Spinal cord (tissue), 10 donors: ENCODE data around the gene TFF1. TPM values are rescaled to one million over a fixed set of nuclear protein-coding genes. Genes with fewer than 3 reads are reported as not detected.

Experiments
- DNase-seq, 6 donors: peaks; one replicate each; pipeline versions ENCODE4 v3.0.0 to v3.0.0-alpha.2; 2013 to 2015; ENCODE audit warnings: low spot score in 6 of 6, low read depth in 4 of 6
- H3K27ac ChIP-seq: one replicate; pipeline ENCODE4 v1.5.1; 2013; ENCODE audit warnings: low read depth, low read length, control low read depth
- H3K27me3 ChIP-seq: one replicate; pipeline ENCODE4 v1.6.1; 2013; ENCODE audit warnings: low read length; ENCODE audit not compliant: control insufficient read depth, insufficient read depth
- H3K36me3 ChIP-seq: one replicate; pipeline ENCODE4 v1.6.1; 2013; ENCODE audit warnings: low read length; ENCODE audit not compliant: control insufficient read depth, insufficient read depth
- H3K4me1 ChIP-seq: one replicate; pipeline ENCODE4 v1.6.1; 2013; ENCODE audit warnings: low read length; ENCODE audit not compliant: control insufficient read depth, insufficient read depth
- H3K4me3 ChIP-seq: one replicate; pipeline ENCODE4 v1.5.1; 2013; ENCODE audit warnings: low read depth, low read length, control low read depth
- H3K9me3 ChIP-seq: one replicate; pipeline ENCODE4 v1.6.1; 2013; ENCODE audit warnings: low read length; ENCODE audit not compliant: control insufficient read depth, insufficient read depth
- WGBS: methylation state at CpG from one replicate; pipeline ENCODE4 v1.1.5; 2013; ENCODE audit warnings: missing lambda C conversion rate; ENCODE audit not compliant: insufficient coverage; 5-methylcytosine and 5-hydroxymethylcytosine counted together
- polyA plus RNA-seq, 2 donors: library from polyadenylated mRNA; unstranded; fragments of 120-200 nt; gene quantifications; one replicate each; pipeline ENCODE4 v1.2.1, GENCODE V29; 2013; ENCODE audit not compliant: insufficient read length in 2 of 2
- total RNA-seq, 2 donors: library from RNA; depleted of rRNA in 1 of 2; stranded (reverse); fragments of 120-200 nt in 1 of 2; fragments of >200 nt in 1 of 2; gene quantifications; one replicate each; pipeline versions ENCODE4 v1.2.3 to v1.2.4, GENCODE V29; 2013 to 2014
- donor health status: healthy.

The TFF1 gene
- total and polyA plus RNA-seq, 4 donors = not detected

GRCh38 chr21:42349420-42350317 is 16.7 kb downstream of the TFF1 start:
- 87% methylated on average over 10 of the region's 14 CpGs for WGBS
- no peak for DNase-seq

DNA sequence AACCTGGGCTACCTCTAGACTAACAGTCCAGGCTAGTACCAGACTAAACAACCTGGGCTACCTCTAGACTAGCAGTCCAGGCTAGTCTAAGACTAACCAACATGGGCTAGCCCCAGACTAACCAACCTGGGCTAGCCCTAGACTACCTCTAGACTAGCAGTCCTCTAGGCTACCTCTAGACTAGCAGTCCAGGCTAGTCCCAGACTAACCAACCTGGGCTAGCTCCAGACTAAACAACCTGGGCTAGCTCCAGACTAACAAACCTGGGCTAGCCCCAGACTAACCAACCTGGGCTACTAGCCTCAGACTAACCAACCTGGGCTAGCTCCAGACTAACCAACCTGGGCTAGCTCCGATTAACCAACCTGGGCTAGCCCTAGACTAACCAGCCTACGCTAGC is 17.6 kb downstream of the TFF1 start:
- 100% methylated on average over 2 of the region's 2 CpGs for WGBS
- H3K4me1 ChIP-seq = peaks cover 15% of the 10 kb centered on the region
- DNase-seq = no peak
- H3K9me3 ChIP-seq = no peaks in the 10 kb centered on the region
- no peak overlapping the region for H3K4me3 ChIP-seq
- no peaks in the 10 kb centered on the region for H3K27me3 ChIP-seq
- H3K36me3 ChIP-seq = no peaks in the 10 kb centered on the region
- H3K27ac ChIP-seq = no peak overlapping the region

More at GRCh38 chr21:42349420-42350317, 16.7 kb downstream of the TFF1 start:
- Histone ChIP-seq H3K36me3 (no peaks in the 10 kb centered on the region), H3K9me3 (no peaks in the 10 kb centered on the region), H3K4me1 (peaks cover 12% of the 10 kb centered on the region), H3K27me3 (no peaks in the 10 kb centered on the region), H3K27ac (no peak overlapping the region), H3K4me3 (no peak overlapping the region)

DNA sequence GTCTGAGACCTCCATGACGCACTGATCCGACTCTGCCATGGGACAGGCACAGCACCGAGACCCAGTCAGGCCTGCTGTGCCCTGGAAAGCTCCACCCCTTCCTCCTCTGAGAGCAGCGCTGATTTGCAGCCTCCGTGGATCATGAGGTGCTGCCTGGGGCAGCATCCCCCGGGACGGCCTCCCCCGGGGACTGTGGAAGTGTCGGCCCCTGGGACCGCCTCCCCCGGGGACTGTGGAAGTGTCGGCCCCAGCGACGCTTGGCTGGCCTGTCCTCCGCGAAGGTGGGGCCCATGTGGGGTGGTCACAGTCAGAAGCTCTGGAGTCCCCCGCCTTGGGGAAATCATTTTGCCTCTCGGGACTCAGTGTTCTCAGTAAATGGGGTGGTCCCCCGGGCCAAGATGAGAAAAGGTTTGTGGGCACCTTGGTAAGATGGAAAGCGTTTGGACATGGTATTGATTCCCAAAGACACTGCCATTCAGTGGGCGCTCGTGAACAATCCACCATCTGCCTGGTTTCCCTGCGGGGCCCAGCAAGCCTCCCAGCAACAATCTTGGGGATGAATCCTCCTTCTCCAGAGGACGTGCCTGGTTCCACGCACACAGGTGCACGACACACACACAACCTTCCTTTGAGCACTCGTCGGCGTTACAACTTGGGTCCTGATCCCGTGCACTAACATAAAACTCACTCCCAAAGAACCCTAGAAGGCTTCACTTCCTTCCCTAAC is 18.6 kb downstream of the TFF1 start:
- DNase-seq = no peak
- Histone ChIP-seq H3K27me3 (no peaks in the 10 kb centered on the region), H3K4me1 (peaks cover 15% of the 10 kb centered on the region), H3K4me3 (no peak overlapping the region), H3K36me3 (no peaks in the 10 kb centered on the region), H3K27ac (no peak overlapping the region), H3K9me3 (no peaks in the 10 kb centered on the region)
- WGBS = 92% methylated on average over 30 of the region's 30 CpGs

- H3K27me3 ChIP-seq = no peaks in the 10 kb centered on the region
- H3K27ac ChIP-seq = no peak overlapping the region
- H3K4me3 ChIP-seq = no peak overlapping the region
- no peaks in the 10 kb centered on the region for H3K9me3 ChIP-seq
- no peak for DNase-seq
- peaks cover 15% of the 10 kb centered on the region for H3K4me1 ChIP-seq
- 90% methylated on average over 29 of the region's 30 CpGs for WGBS
- no peaks in the 10 kb centered on the region for H3K36me3 ChIP-seq
Observed at GRCh38 chr21:42346866-42347600, 19.3 kb downstream of the TFF1 start.

GRCh38 chr21:42346441-42346840 is 19.9 kb downstream of the TFF1 start:
- Histone ChIP-seq H3K36me3 (no peaks in the 10 kb centered on the region), H3K27ac (no peak overlapping the region), H3K4me3 (no peak overlapping the region), H3K4me1 (peaks cover 15% of the 10 kb centered on the region), H3K9me3 (no peaks in the 10 kb centered on the region), H3K27me3 (no peaks in the 10 kb centered on the region)
- no peak for DNase-seq
- WGBS = 93% methylated on average over 7 of the region's 9 CpGs

- DNase-seq = peak in 1 of 6 donors; percentile 14
- H3K27me3 ChIP-seq = no peaks in the 10 kb centered on the region
- no peaks in the 10 kb centered on the region for H3K9me3 ChIP-seq
- no peaks in the 10 kb centered on the region for H3K36me3 ChIP-seq
- WGBS = 47% methylated on average over 2 of the region's 4 CpGs
- H3K4me1 ChIP-seq = peaks cover 3% of the 10 kb centered on the region
- no peak overlapping the region for H3K4me3 ChIP-seq
- no peak overlapping the region for H3K27ac ChIP-seq
Observed at GRCh38 chr21:42344631-42345030, 21.7 kb downstream of the TFF1 start.

DNA sequence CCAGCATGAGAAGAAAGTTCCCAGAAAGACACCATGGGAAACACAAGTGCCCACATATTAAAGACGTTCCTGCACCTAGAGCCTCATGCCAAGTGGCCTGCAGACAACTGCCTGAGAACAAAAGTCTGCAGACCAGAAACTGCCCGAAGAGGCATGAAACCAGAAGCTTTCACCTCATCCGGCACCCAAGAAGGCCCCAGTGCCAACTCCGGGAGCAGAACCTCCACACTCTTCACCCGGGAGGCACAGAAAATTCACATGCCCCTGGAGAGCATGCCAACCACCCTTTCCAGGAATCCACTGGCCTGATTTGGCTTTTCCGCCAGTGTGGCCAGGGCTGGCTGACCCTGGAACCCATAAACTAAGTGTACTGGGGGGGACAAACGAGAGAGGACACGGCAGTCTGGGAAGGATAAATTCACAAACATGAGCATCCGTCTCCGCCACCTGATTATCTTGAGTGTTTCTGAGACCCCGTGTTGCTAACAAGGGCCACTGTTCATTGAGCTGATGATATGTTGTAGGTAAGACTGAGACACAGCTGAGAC is 22.3 kb downstream of the TFF1 start:
- Histone ChIP-seq H3K4me3 (no peak overlapping the region), H3K4me1 (peaks cover 4% of the 10 kb centered on the region), H3K27ac (no peak overlapping the region), H3K27me3 (no peaks in the 10 kb centered on the region), H3K36me3 (no peaks in the 10 kb centered on the region), H3K9me3 (no peaks in the 10 kb centered on the region)
- DNase-seq = no peak
- WGBS = 85% methylated on average over 11 of the region's 11 CpGs

- Histone ChIP-seq H3K4me1 (peaks cover 9% of the 10 kb centered on the region), H3K4me3 (no peak overlapping the region), H3K36me3 (no peaks in the 10 kb centered on the region), H3K27me3 (no peaks in the 10 kb centered on the region), H3K27ac (no peak overlapping the region), H3K9me3 (no peaks in the 10 kb centered on the region)
- no peak for DNase-seq
- WGBS = 88% methylated on average over 6 of the region's 6 CpGs
Observed at GRCh38 chr21:42343556-42343955, 22.8 kb downstream of the TFF1 start.

- no peaks in the 10 kb centered on the region for H3K36me3 ChIP-seq
- H3K27me3 ChIP-seq = no peaks in the 10 kb centered on the region
- H3K27ac ChIP-seq = no peak overlapping the region
- no peaks in the 10 kb centered on the region for H3K9me3 ChIP-seq
- H3K4me3 ChIP-seq = no peak overlapping the region
- DNase-seq = no peak
- 87% methylated on average over 10 of the region's 10 CpGs for WGBS
- peaks cover 13% of the 10 kb centered on the region for H3K4me1 ChIP-seq
Observed at GRCh38 chr21:42343101-42343500, 23.2 kb downstream of the TFF1 start.
